HL-60 (cell line): ENCODE measurements around the gene SH3BGRL3.

Experiments
- DNase-seq, 2 experiments: peaks; one replicate each; pipeline ENCODE4 v3.0.0-alpha.2; 2010 to 2020; ENCODE audit warnings: low read depth in 1 of 2, low spot score in 1 of 2
- H3K27ac ChIP-seq: fragments of 250-450 bp; sonication (Bioruptor Pico); replicated peaks from 2 replicates; pipeline ENCODE4 v1.5.1; 2020; ENCODE audit warnings: mild to moderate bottlenecking, moderate library complexity
- H3K27me3 ChIP-seq: fragments of 250-450 bp; sonication (Bioruptor Pico); 2 replicates; pipeline ENCODE4 v1.5.1; 2021; ENCODE audit warnings: mild to moderate bottlenecking, moderate library complexity; ENCODE audit not compliant: insufficient read depth, poor library complexity, severe bottlenecking
- H3K4me3 ChIP-seq: replicated peaks from 2 replicates; pipeline ENCODE4 v1.5.1; 2011; ENCODE audit warnings: mild to moderate bottlenecking, control low read depth, low read length; ENCODE audit not compliant: insufficient read depth
- CTCF ChIP-seq: IDR thresholded peaks from one replicate; pipeline ENCODE4 v1.5.1; 2011; ENCODE audit warnings: low read length, control low read depth, inconsistent platforms; ENCODE audit not compliant: insufficient read depth
- GABPA ChIP-seq: IDR thresholded peaks from 2 replicates; pipeline ENCODE4 v1.6.1; 2012; ENCODE audit warnings: low read depth
- POLR2AphosphoS5 ChIP-seq: IDR thresholded peaks from 2 replicates; pipeline ENCODE4 v1.6.1; 2012; ENCODE audit warnings: low read depth
- REST ChIP-seq: IDR thresholded peaks from 2 replicates; pipeline ENCODE4 v1.6.1; 2012; ENCODE audit warnings: low read depth; ENCODE audit not compliant: insufficient replicate concordance
- SPI1 ChIP-seq: IDR thresholded peaks from 2 replicates; pipeline ENCODE4 v1.6.1; 2012; ENCODE audit warnings: low read depth, mild to moderate bottlenecking, borderline replicate concordance

SH3BGRL3 gene

GRCh38 chr1:26237230-26237966, 42.5 kb upstream of the SH3BGRL3 start:
- Histone ChIP-seq H3K4me3 (no peak overlapping the region), H3K27me3 (no peaks in the 10 kb centered on the region), H3K27ac (peak overlapping the region; percentile 21)
- no peak for DNase-seq
- TF ChIP-seq REST, result no peak
- TF ChIP-seq POLR2AphosphoS5, result no peak
- no peak for TF ChIP-seq GABPA
- no peak for TF ChIP-seq SPI1
- no peak for TF ChIP-seq CTCF

- no peak overlapping the region for H3K27ac ChIP-seq
- TF ChIP-seq SPI1 (no peak), POLR2AphosphoS5 (no peak), REST (no peak), CTCF (no peak), GABPA (no peak)
- H3K4me3 ChIP-seq, result no peak overlapping the region
- H3K27me3 ChIP-seq, result no peaks in the 10 kb centered on the region
- no peak for DNase-seq
Observed at GRCh38 chr1:26239936-26240335, 40.0 kb upstream of the SH3BGRL3 start.

- H3K4me3 ChIP-seq, result no peak overlapping the region
- no peak overlapping the region for H3K27ac ChIP-seq
- no peak for DNase-seq
- TF ChIP-seq POLR2AphosphoS5 (no peak), CTCF (no peak), SPI1 (no peak), GABPA (no peak), REST (no peak)
- no peaks in the 10 kb centered on the region for H3K27me3 ChIP-seq
Observed at GRCh38 chr1:26252718-26253117, 27.2 kb upstream of the SH3BGRL3 start.
